GM23338 (cell line): ENCODE measurements around the gene DLGAP5. TPM values are rescaled to one million over a fixed set of nuclear protein-coding genes. Genes with fewer than 3 reads are reported as not detected.

Experiments used
- ATAC-seq: fragments of 200-7000 bp; cut with Tn5 transposase; 3 replicates; pipeline ENCODE4 v1.9.1; 2020
- DNase-seq: peaks from one replicate; pipeline ENCODE4 v3.0.0-alpha.2; 2015; ENCODE audit warnings: low spot score
- H2AFZ ChIP-seq: fragments of 200-600 bp; sonication (generic); 2 replicates; pipeline ENCODE4 v1.8.0; 2016; ENCODE audit warnings: antibody characterized with exemption, mild to moderate bottlenecking, moderate library complexity
- H3F3A ChIP-seq: fragments of 200-600 bp; sonication (generic); replicated peaks from 2 replicates; pipeline ENCODE4 v1.8.0; 2017; ENCODE audit warnings: antibody characterized with exemption, mixed run types, low read depth
- H3K27ac ChIP-seq: fragments of 200-600 bp; sonication (generic); 2 replicates; pipeline ENCODE4 v1.6.1; 2016; ENCODE audit warnings: low read depth
- H3K27me3 ChIP-seq: fragments of 200-600 bp; sonication (generic); 2 replicates; pipeline ENCODE4 v1.8.0; 2016; ENCODE audit warnings: mild to moderate bottlenecking, mixed run types, moderate library complexity; ENCODE audit not compliant: insufficient read depth
- H3K36me3 ChIP-seq: fragments of 200-600 bp; sonication (generic); 2 replicates; pipeline ENCODE4 v1.8.0; 2016; ENCODE audit warnings: mild to moderate bottlenecking; ENCODE audit not compliant: insufficient read depth
- H3K4me1 ChIP-seq: fragments of 200-600 bp; sonication (generic); 2 replicates; pipeline ENCODE4 v1.8.0; 2016; ENCODE audit warnings: mild to moderate bottlenecking, moderate library complexity; ENCODE audit not compliant: insufficient read depth
- H3K4me2 ChIP-seq: fragments of 200-600 bp; sonication (generic); 2 replicates; pipeline ENCODE4 v1.7.1; 2017; ENCODE audit warnings: mixed run types
- H3K4me3 ChIP-seq: fragments of 200-600 bp; sonication (generic); 2 replicates; pipeline ENCODE4 v1.6.1; 2016; ENCODE audit warnings: mixed run types
- H3K79me2 ChIP-seq: fragments of 200-600 bp; sonication (generic); replicated peaks from 2 replicates; pipeline ENCODE4 v1.8.0; 2017; ENCODE audit warnings: mild to moderate bottlenecking; ENCODE audit not compliant: insufficient read depth
- H3K9me2 ChIP-seq: fragments of 200-600 bp; sonication (generic); 2 replicates; pipeline ENCODE4 v1.8.0; 2017; ENCODE audit not compliant: insufficient read depth
- H4K20me1 ChIP-seq: fragments of 200-600 bp; sonication (generic); replicated peaks from 2 replicates; pipeline ENCODE4 v1.8.0; 2017; ENCODE audit warnings: mild to moderate bottlenecking; ENCODE audit not compliant: insufficient read depth
- H3K27ac Mint-ChIP-seq: 2 replicates; pipeline ENCODE4 v1.8.0; 2020; ENCODE audit warnings: inconsistent platforms, mild to moderate bottlenecking, moderate library complexity, mixed read lengths
- H3K27me3 Mint-ChIP-seq: 3 replicates; pipeline ENCODE4 v1.8.0; 2022; ENCODE audit warnings: low read depth, mild to moderate bottlenecking, moderate library complexity, mixed read lengths, inconsistent platforms; ENCODE audit not compliant: insufficient read depth, poor library complexity
- H3K36me3 Mint-ChIP-seq: 3 replicates; pipeline ENCODE4 v1.8.0; 2021; ENCODE audit warnings: low read depth, mild to moderate bottlenecking, inconsistent platforms, moderate library complexity, mixed read lengths
- H3K4me1 Mint-ChIP-seq: 3 replicates; pipeline ENCODE4 v1.8.0; 2020; ENCODE audit warnings: mild to moderate bottlenecking, inconsistent platforms, mixed read lengths
- H3K4me3 Mint-ChIP-seq: 3 replicates; pipeline ENCODE4 v1.8.0; 2021; ENCODE audit warnings: moderate library complexity, mild to moderate bottlenecking, inconsistent platforms, mixed read lengths
- H3K9me3 Mint-ChIP-seq: 3 replicates; pipeline ENCODE4 v1.8.0; 2020; ENCODE audit warnings: moderate library complexity, mild to moderate bottlenecking, inconsistent platforms, mixed read lengths
- CREB1 ChIP-seq: fragments of 250-450 bp; sonication (Bioruptor Pico); IDR thresholded peaks from 2 replicates; pipeline ENCODE4 v1.5.0; 2020; ENCODE audit warnings: low read depth, mild to moderate bottlenecking, moderate library complexity
- EZH2phosphoT487 ChIP-seq: fragments of 200-600 bp; sonication (generic); IDR thresholded peaks from one replicate; pipeline ENCODE4 v1.8.1; 2018; ENCODE audit warnings: antibody characterized with exemption; ENCODE audit not compliant: unreplicated experiment
- JUNB ChIP-seq: IDR thresholded peaks from one replicate; pipeline ENCODE4 v1.6.1; 2016; ENCODE audit warnings: antibody characterized with exemption; ENCODE audit not compliant: unreplicated experiment
- NANOG ChIP-seq: IDR thresholded peaks from 2 replicates; pipeline ENCODE4 v1.6.1; 2016; ENCODE audit warnings: antibody characterized with exemption, borderline replicate concordance
- POLR2AphosphoS5 ChIP-seq: IDR thresholded peaks from 2 replicates; pipeline ENCODE4 v1.6.1; 2016; ENCODE audit warnings: antibody characterized with exemption, low read depth
- STAT1 ChIP-seq: IDR thresholded peaks from one replicate; pipeline ENCODE4 v1.6.1; 2016; ENCODE audit warnings: antibody characterized with exemption; ENCODE audit not compliant: unreplicated experiment
- ZNF114 ChIP-seq: fragments of 250-450 bp; sonication (Bioruptor Pico); IDR thresholded peaks from 2 replicates; pipeline ENCODE4 v1.5.0; 2020; ENCODE audit warnings: mild to moderate bottlenecking, moderate library complexity
- ZNF331 ChIP-seq: fragments of 250-450 bp; sonication (Bioruptor Pico); IDR thresholded peaks from 2 replicates; pipeline ENCODE4 v1.5.0; 2020; ENCODE audit warnings: low read depth, mild to moderate bottlenecking, moderate library complexity
- polyA plus RNA-seq: library from polyadenylated mRNA; unstranded; fragments of >200 nt; fragmentation: Nextera tagmentation; extraction: Ambion mirVana; gene quantifications from 2 replicates; pipeline ENCODE4 v1.2.1, GENCODE V29; 2016
- total RNA-seq: library from RNA; depleted of rRNA; stranded (reverse); fragments of >200 nt; shearing (Covaris generic); gene quantifications from 2 replicates; pipeline ENCODE4 v1.2.3, GENCODE V29; 2014
- TF ChIP-seq, protein P1 (sequence below): IDR thresholded peaks from 2 replicates; pipeline ENCODE4 v1.6.1; 2016; ENCODE audit warnings: antibody characterized with exemption
- TF ChIP-seq, protein P2 (sequence below), 2 experiments: fragments of 200-600 bp in 1 of 2; sonication (generic) in 1 of 2; conservative IDR thresholded peaks; 2 replicates each; pipeline versions ENCODE4 v1.5.1 to v1.6.1; 2016 to 2017; ENCODE audit warnings: antibody characterized with exemption in 2 of 2, low read depth in 2 of 2, mild to moderate bottlenecking in 2 of 2, moderate library complexity in 1 of 2
- TF ChIP-seq, protein P3 (sequence below): IDR thresholded peaks from one replicate; pipeline ENCODE4 v1.6.1; 2018; ENCODE audit warnings: antibody characterized with exemption; ENCODE audit not compliant: unreplicated experiment

The DLGAP5 gene
- total and polyA plus RNA-seq, 2 experiments from 2014 or later: 110 to 117 TPM

DNA sequence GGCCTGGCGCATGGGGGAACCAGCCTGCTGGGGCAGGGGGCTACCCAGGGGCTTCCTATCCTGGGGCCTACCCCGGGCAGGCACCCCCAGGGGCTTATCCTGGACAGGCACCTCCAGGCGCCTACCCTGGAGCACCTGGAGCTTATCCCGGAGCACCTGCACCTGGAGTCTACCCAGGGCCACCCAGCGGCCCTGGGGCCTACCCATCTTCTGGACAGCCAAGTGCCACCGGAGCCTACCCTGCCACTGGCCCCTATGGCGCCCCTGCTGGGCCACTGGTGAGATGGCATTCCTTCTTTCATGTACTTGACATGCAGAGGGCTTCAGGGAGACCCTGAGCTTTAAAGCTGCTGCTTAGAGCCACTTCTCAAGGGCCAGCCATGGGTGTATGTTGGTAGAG lies 53.3 kb downstream of the DLGAP5 start:
- Histone ChIP-seq H3K9me2 (no peaks in the 10 kb centered on the region), H3K27ac (no peak overlapping the region), H3K36me3 (no peaks in the 10 kb centered on the region; the same call in 1 of the 2 replicates), H3K27me3 (no peaks in the 10 kb centered on the region), H4K20me1 (peaks cover 3% of the 10 kb centered on the region), H3K79me2 (no peaks in the 10 kb centered on the region), H3K4me1 (no peaks in the 10 kb centered on the region), H3K4me2 (no peak overlapping the region), H3K4me3 (no peak overlapping the region), H2AFZ (no peak overlapping the region), H3F3A (no peaks in the 10 kb centered on the region)
- Mint-ChIP-seq H3K27me3 (peaks cover 2% of the 10 kb centered on the region), H3K9me3 (no peaks in the 10 kb centered on the region), H3K36me3 (peaks cover 5% of the 10 kb centered on the region; the same call in 1 of the 3 replicates), H3K27ac (no peak overlapping the region), H3K4me3 (no peak overlapping the region), H3K4me1 (no peaks in the 10 kb centered on the region)
- TF ChIP-seq, protein P1, sequence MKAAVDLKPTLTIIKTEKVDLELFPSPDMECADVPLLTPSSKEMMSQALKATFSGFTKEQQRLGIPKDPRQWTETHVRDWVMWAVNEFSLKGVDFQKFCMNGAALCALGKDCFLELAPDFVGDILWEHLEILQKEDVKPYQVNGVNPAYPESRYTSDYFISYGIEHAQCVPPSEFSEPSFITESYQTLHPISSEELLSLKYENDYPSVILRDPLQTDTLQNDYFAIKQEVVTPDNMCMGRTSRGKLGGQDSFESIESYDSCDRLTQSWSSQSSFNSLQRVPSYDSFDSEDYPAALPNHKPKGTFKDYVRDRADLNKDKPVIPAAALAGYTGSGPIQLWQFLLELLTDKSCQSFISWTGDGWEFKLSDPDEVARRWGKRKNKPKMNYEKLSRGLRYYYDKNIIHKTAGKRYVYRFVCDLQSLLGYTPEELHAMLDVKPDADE: no peak
- TF ChIP-seq EZH2phosphoT487 (no peak), NANOG (no peak)
- TF ChIP-seq, protein P2, sequence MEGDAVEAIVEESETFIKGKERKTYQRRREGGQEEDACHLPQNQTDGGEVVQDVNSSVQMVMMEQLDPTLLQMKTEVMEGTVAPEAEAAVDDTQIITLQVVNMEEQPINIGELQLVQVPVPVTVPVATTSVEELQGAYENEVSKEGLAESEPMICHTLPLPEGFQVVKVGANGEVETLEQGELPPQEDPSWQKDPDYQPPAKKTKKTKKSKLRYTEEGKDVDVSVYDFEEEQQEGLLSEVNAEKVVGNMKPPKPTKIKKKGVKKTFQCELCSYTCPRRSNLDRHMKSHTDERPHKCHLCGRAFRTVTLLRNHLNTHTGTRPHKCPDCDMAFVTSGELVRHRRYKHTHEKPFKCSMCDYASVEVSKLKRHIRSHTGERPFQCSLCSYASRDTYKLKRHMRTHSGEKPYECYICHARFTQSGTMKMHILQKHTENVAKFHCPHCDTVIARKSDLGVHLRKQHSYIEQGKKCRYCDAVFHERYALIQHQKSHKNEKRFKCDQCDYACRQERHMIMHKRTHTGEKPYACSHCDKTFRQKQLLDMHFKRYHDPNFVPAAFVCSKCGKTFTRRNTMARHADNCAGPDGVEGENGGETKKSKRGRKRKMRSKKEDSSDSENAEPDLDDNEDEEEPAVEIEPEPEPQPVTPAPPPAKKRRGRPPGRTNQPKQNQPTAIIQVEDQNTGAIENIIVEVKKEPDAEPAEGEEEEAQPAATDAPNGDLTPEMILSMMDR (conservative IDR thresholded peaks at IDR 0.05; ENCODE audit: low read depth in 2 of 2): peak; percentile 69 to 72
- peak; percentile 95 for ATAC-seq
- DNase-seq: peak; percentile 75

DNA sequence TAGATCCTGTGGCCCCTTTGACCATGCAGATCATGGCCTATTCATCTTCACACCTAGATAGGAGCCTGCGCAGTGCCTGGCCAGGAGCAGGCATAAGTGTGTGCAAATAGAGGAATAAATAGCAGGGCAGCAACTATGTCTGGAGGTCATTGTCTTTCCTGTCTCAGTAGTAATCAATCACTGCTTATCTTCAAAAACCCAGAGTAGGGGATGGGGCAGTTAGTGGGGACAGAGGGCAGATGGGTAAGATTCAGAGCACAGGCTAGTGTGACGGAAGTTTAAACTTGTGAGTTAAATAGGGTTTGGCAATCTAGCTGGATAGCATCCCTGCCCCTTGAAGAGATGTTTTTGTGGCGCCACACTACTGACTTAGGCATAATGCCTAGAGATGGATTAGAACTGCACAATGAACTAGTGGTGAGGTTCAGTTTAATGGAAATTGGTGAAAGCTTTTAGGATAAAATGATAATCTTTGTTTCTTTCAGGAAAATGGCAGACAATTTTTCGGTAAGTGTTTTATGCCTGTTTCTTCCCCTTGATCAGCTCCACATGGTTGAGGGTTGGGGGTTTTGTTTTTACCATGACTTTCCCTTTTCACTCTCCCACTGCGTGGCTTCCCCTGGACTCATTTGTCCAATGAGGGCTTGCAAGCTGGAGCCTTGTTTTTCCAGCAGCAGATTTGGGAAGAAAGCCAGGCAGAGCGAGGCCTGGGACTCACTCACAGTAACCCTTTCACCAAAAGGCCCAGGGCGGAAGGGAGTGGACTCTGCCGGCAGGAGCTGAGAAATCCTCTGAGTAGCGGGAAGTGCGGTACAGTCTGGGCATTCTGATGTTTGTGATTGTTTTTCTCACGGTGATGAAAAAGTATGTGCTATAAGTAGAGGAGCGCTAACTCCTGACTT lies 54.2 kb downstream of the DLGAP5 start:
- no peaks in the 10 kb centered on the region for H3K4me1 Mint-ChIP-seq
- peaks cover 2% of the 10 kb centered on the region for H3K27me3 Mint-ChIP-seq
- ATAC-seq: no peak
- Histone ChIP-seq H3K9me2 (no peaks in the 10 kb centered on the region), H4K20me1 (peaks cover 3% of the 10 kb centered on the region), H3K36me3 (no peaks in the 10 kb centered on the region; the same call in 1 of the 2 replicates), H3K27ac (no peak overlapping the region), H3K27me3 (no peaks in the 10 kb centered on the region), H3F3A (no peaks in the 10 kb centered on the region), H3K4me1 (no peaks in the 10 kb centered on the region), H2AFZ (no peak overlapping the region), H3K4me3 (no peak overlapping the region), H3K4me2 (no peak overlapping the region), H3K79me2 (no peaks in the 10 kb centered on the region)
- H3K36me3 Mint-ChIP-seq: peaks cover 5% of the 10 kb centered on the region; the same call in 1 of the 3 replicates
- no peak for DNase-seq
- no peaks in the 10 kb centered on the region for H3K9me3 Mint-ChIP-seq
- no peak overlapping the region for H3K4me3 Mint-ChIP-seq
- no peak overlapping the region for H3K27ac Mint-ChIP-seq
- TF ChIP-seq, protein P2 (conservative IDR thresholded peaks at IDR 0.05; ENCODE audit: low read depth in 2 of 2): no peak
- TF ChIP-seq STAT1: no peak
- TF ChIP-seq JUNB: no peak
- no peak for TF ChIP-seq CREB1
- TF ChIP-seq, protein P1: no peak
- TF ChIP-seq ZNF114 (CRISPR knock-in tag): no peak
- no peak for TF ChIP-seq NANOG
- TF ChIP-seq EZH2phosphoT487: no peak
- TF ChIP-seq POLR2AphosphoS5: no peak
- no peak for TF ChIP-seq ZNF331 (CRISPR knock-in tag)
- TF ChIP-seq, protein P3, sequence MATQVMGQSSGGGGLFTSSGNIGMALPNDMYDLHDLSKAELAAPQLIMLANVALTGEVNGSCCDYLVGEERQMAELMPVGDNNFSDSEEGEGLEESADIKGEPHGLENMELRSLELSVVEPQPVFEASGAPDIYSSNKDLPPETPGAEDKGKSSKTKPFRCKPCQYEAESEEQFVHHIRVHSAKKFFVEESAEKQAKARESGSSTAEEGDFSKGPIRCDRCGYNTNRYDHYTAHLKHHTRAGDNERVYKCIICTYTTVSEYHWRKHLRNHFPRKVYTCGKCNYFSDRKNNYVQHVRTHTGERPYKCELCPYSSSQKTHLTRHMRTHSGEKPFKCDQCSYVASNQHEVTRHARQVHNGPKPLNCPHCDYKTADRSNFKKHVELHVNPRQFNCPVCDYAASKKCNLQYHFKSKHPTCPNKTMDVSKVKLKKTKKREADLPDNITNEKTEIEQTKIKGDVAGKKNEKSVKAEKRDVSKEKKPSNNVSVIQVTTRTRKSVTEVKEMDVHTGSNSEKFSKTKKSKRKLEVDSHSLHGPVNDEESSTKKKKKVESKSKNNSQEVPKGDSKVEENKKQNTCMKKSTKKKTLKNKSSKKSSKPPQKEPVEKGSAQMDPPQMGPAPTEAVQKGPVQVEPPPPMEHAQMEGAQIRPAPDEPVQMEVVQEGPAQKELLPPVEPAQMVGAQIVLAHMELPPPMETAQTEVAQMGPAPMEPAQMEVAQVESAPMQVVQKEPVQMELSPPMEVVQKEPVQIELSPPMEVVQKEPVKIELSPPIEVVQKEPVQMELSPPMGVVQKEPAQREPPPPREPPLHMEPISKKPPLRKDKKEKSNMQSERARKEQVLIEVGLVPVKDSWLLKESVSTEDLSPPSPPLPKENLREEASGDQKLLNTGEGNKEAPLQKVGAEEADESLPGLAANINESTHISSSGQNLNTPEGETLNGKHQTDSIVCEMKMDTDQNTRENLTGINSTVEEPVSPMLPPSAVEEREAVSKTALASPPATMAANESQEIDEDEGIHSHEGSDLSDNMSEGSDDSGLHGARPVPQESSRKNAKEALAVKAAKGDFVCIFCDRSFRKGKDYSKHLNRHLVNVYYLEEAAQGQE: no peak
